Cerebellar nuclear complex (tissue), 1 donor: ENCODE data around the gene JARID2.

ENCODE experiments used
- DNase-seq, 2 experiments: peaks; one replicate each; lab custom pipeline; 2025; lab: John Stamatoyannopoulos, UW

Gene JARID2

GRCh38 chr6:15356937-15357336, 111.1 kb downstream of the JARID2 start:
- DNase-seq = no peak

DNA sequence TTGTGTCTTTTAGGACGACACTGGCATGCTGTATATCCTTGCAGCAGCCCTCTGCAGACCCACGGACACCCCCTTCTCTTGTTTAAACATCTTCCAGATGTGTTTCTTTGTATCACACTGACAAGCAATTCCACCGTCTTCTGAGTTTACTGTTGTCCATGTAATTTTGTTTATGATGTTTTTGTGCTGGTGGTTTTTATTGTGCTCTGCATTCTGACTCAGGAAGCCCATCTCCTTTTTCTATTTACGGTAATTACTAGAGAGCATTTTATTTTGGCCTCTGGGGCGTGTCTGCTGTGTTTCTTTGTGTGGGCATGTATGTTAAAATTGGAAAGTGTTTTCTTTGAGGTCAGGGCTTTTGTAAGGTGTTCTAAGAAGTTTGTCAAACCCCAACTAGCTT, 111.9 kb downstream of the JARID2 start:
- no peak for DNase-seq

DNA sequence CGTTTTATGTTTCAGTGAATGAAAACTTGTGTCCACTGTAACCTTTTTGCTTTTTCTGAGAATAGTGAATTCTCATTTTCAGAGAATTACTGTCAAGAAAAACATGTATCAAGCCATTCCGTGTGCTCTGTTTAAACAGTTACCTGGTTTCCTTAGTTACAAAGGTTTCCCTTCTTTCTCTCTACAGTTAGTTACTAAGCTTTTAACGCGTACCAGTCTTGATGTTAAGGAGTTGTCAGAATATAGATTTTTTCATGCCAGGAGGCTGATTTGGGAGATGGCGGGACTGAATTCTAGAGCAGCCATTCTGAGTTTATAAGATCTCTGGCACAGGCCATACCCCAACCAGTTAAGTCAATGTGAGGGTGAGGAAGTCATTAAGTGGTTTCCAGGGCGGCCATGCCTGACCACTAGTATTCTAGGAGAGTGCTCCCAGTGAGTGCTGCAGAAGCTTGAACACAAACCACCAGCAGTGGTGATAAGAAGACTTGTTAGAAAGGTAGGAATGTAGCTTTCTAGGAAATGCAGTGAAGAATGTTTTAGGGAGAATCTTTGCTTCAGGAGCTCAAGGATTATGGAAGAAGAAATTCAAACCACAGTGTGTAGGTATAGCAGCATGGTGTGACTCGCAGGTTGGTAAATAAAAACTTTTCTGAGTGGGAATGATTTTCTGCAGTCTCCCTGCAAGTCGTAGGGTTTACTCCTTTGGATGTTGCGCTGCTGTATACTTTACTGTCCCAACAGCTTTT, 112.9 kb downstream of the JARID2 start:
- DNase-seq = no peak

- DNase-seq = no peak
These were observed 113.5 kb downstream of the JARID2 start for GRCh38 chr6:15359335-15359862.

- DNase-seq = no peak
These were observed 114.4 kb downstream of the JARID2 start for GRCh38 chr6:15360300-15360699.

- no peak for DNase-seq
These were observed 115.3 kb downstream of the JARID2 start for GRCh38 chr6:15361197-15361596.

- DNase-seq = no peak
These were observed 116.6 kb downstream of the JARID2 start for GRCh38 chr6:15362274-15363160.

GRCh38 chr6:15363164-15363522, 117.3 kb downstream of the JARID2 start:
- no peak for DNase-seq

- no peak for DNase-seq
These were observed 117.9 kb downstream of the JARID2 start for GRCh38 chr6:15363523-15364400.

DNA sequence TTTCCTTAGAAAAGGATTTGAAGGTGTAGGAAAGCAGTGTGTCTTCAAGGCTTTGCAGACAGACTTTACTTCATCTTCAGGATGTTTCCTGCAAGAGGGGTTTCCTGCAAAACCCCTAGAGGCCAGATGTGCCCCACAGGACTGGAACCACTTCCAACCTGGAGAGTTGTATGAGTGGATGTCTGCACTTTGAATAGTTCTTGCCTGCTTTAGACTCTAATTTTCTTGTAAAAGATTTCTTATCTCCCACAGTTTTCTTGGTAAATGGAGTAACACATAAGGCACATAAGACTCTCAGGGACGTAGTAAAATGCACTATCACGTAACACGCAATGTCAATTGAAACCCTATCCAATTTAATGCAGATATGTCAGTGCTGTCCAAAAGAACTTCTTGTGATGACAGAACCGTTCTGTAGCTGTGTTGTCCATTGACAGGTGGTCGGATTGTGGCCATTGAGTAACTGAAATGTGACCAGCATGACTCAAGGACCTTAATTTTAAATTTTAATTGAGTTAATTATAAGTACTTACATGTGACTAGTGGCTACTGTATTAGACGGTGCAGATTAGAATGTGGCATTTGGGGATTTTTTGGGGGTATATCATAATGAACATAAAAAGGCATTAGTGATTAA, 118.7 kb downstream of the JARID2 start:
- no peak for DNase-seq

DNA sequence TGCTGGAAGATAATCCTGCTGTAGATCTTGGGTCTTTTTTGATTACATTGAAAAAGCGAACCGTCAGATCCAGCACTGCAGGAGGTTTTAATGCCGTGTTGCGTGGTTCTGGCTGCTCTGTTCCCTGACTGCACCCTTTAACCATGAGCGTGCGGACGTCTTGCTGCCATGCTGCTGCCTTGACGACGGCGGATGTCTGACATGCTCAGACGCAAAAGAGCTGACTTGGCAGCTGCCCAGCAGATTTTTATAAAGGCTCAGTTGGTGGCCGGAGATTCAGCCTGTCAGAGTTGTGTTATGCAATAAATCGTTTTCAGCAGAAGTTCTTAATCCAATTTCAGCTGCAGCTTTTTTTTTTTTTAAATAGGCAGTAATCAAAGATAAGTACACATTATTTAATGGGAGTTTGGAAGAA, 119.4 kb downstream of the JARID2 start:
- peak in 1 of 2 experiments; percentile 35 for DNase-seq

DNA sequence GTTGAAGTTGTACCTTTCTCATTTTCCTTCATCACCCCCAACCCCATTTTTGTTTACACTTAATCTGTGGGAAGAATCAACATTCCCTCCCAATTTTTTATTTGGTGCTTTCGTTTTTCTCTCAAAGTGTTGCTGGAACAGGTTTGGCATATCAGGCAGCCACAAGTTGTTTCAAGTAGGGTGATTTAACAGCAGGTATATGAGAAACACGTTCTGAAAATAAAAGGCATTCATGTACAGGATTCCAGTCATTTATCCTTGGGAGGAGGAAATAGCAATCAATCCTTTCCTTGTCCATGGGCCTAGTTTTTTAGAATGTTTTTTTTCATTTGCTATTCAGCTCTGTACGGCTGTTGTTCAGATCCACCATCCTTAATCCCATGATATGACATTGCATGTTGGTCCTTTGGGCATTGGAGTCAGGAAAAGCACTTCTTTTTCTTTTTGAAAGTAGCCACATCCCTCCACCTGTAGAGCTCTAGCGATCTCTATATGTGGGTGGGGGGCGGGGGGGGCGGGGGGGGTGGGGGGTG, 120.2 kb downstream of the JARID2 start:
- no peak for DNase-seq

DNA sequence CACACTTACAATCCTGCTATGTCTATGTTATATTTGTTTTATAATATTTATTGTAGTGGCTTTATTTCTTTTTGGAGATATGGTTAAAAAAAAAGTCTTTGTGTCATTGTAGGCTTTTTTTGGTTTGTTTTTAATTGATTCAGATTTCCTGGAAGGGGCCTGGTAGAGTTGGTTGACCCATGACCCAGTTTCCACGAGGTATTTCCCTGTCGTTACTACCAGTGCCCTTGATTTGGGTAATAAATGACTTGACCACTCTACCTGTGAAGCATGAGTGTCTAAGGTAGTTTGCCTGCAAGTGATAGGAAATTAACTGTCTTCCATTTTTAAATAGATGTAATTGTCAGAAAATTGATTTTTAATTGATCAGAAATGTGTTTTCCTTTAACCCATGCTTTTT, 121.0 kb downstream of the JARID2 start:
- DNase-seq = no peak

DNA sequence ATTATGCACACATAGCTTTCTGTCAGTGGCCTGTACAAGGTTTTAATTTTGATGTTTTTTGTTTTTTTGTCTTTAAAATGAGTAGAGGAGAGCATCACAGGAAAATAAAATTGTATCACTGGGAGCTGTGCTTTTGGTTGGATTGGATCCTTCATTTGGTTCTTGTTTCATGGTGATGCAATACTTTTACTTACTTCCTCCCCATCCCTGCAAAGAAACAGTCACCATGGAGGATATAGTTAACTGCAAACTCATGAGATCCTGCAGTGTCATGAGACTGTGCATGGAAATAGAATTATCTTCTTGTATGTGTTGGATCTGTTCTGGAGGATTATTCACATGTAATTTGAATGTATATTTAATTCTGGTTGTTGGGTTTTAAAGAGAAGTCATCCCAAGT, 122.3 kb downstream of the JARID2 start:
- no peak for DNase-seq

GRCh38 chr6:15368873-15369272, 123.0 kb downstream of the JARID2 start:
- DNase-seq = no peak

DNA sequence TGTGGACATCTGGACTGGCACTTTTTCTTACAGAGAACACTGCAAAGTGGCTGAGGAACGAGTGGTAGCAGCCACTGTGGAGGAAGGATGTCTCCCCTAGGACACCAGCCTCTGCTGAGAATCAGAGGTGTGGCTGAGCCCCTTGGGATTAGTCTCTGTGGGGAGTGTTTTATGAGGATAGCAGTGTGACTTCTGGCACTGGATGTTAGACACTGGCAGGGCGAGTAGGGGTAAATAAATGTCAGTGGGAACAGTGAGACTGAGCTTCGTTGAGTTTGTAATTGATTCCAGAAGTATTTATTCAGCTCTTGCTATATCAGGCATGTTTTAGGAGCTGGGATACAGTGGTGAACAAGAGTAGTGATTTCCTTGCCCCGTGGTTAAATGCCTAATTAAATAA, 124.0 kb downstream of the JARID2 start:
- DNase-seq = no peak

DNA sequence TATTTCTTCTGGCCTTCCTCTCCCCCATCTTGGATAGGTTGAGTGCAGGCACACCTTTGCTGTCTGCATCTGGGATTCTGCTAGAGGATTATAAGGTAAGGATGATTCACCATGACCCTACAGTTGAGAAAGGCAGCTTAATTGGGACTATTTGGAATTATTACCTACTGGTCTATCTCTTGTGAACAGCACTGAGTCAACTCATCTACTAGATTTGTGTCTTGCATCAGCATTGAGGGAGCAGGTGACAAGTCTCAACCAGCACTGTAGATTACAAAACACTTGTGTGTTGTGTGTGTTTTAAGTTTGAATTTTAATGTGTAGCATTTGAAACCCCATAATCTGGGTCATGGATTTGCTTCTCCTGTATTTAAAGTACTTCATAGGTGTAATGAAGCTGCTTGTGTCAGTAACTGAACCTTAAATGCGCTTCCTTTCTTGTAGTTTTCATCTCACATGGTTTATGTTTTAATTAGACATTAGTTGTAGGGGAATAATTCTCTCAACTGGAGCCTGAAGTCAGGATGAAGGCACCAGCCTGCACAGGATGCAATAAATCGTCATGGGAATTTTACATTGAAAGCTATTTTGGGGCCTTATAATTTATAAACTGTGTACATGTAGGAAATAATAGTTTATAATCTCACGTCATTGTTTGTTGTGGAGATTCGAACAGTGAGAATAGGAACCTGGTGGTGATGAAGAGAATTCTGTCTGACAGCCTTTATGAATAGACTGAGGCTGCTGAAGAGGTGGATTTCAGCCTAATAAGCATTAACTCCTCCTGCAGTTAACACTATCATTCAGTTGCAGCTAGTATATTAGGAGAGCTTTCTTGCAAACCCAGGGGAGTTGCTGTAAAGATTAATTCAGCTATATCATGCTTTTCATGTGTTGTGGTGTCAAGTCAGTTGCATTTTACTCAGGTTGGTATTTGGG, 125.1 kb downstream of the JARID2 start:
- no peak for DNase-seq

DNA sequence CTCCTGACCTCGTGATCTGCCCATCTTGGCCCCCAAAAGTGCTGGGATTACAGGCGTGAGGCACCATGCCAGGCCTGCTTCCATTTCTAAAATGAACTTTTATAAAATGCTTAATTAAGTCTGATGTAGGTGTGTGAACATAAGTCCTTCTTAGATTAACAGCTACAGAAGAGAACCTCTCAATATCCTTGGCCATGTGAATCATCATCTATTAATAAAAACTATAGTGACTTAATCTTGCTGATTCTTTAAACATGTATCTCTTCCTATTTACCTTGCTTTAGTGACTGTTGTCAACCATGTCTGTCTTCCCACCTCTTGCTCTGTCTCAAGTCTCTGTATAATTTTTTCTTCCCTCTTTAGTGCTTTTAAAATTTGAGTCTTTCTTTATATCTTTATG, 127.1 kb downstream of the JARID2 start:
- DNase-seq = no peak

DNA sequence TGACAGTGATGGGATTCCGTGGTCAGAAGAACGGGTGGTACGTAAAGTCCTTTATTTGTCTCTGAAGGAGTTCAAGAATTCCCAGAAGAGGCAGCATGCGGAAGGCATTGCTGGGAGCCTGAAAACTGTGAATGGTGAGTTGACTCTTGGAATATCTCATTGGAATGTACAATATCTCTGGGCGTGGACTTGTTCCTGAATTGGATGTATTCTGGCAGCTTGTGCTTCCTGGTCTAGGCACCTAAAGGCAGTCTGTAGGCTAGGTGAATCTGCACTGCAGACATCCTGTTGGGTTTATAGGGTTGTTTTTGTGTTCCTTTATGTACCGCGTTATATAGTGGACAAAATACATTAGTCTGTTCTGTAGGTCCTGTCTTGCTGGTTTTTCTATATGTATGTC, 128.2 kb downstream of the JARID2 start:
- no peak for DNase-seq

DNA sequence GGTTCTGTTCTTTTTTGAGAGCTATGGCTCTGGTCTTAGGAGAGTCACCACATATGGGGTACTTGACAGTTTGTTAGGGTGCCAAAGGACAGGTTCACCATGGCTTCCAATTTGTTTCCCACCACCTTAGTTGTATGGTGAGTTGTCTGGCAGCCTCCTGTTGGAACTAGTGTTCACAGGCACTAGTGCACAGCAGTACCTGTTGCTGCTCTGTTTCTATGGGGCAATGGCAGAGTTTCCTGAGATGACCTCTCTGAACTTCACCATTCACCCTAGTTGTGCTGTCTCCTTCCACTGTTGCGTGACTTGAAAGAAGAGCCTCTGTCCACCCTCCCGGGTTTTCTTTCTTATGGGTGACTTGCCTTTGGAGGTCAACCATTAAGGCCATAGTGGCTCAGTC, 129.1 kb downstream of the JARID2 start:
- DNase-seq = no peak
